GM23248 (cell line): ENCODE results near the gene METTL15. TPM values are rescaled to one million over a fixed set of nuclear protein-coding genes. Genes with fewer than 3 reads are reported as not detected.
"Not testable (repeated sequence)": the region's sequence is repeated elsewhere in the genome, so short reads cannot be mapped to it uniquely, and the experiment has no call there.

Source experiments
- DNase-seq: peaks from one replicate; pipeline ENCODE4 v3.0.0-alpha.2; 2015
- H2AFZ ChIP-seq: fragments of 200-600 bp; sonication (generic); 2 replicates; pipeline ENCODE4 v1.6.1; 2016; ENCODE audit warnings: antibody characterized with exemption
- H3F3A ChIP-seq: fragments of 200-600 bp; sonication (generic); 2 replicates; pipeline ENCODE4 v1.6.1; 2016; ENCODE audit warnings: mild to moderate bottlenecking, antibody characterized with exemption, mixed run types; ENCODE audit not compliant: insufficient read depth
- H3K27ac ChIP-seq: fragments of 200-600 bp; sonication (generic); 2 replicates; pipeline ENCODE4 v1.5.1; 2016; ENCODE audit warnings: mild to moderate bottlenecking
- H3K27me3 ChIP-seq: fragments of 200-600 bp; sonication (generic); replicated peaks from 2 replicates; pipeline ENCODE4 v1.6.1; 2016; ENCODE audit warnings: mild to moderate bottlenecking; ENCODE audit not compliant: insufficient read depth
- H3K36me3 ChIP-seq: fragments of 200-600 bp; sonication (generic); 2 replicates; pipeline ENCODE4 v1.6.1; 2016; ENCODE audit warnings: low read depth, mild to moderate bottlenecking
- H3K4me1 ChIP-seq: fragments of 200-600 bp; sonication (generic); 2 replicates; pipeline ENCODE4 v1.6.1; 2016; ENCODE audit warnings: mild to moderate bottlenecking; ENCODE audit not compliant: insufficient read depth
- H3K4me2 ChIP-seq: fragments of 200-600 bp; sonication (generic); one replicate; pipeline ENCODE4 v1.6.1; 2016; ENCODE audit warnings: mild to moderate bottlenecking; ENCODE audit not compliant: unreplicated experiment
- H3K4me3 ChIP-seq: fragments of 200-600 bp; sonication (generic); 2 replicates; pipeline ENCODE4 v1.5.1; 2016; ENCODE audit warnings: mild to moderate bottlenecking
- H3K79me2 ChIP-seq: fragments of 200-600 bp; sonication (generic); 2 replicates; pipeline ENCODE4 v1.6.1; 2016; ENCODE audit warnings: mild to moderate bottlenecking; ENCODE audit not compliant: insufficient read depth
- H3K9ac ChIP-seq: fragments of 200-600 bp; sonication (generic); 2 replicates; pipeline ENCODE4 v1.6.1; 2016; ENCODE audit warnings: mild to moderate bottlenecking
- H3K9me2 ChIP-seq: fragments of 200-600 bp; sonication (generic); 2 replicates; pipeline ENCODE4 v1.6.1; 2016; ENCODE audit warnings: mixed run types, mild to moderate bottlenecking, moderate library complexity; ENCODE audit not compliant: insufficient read depth
- H3K9me3 ChIP-seq: fragments of 200-600 bp; sonication (generic); one replicate; pipeline ENCODE4 v1.6.1; 2017; ENCODE audit warnings: low read depth
- H4K20me1 ChIP-seq: fragments of 200-600 bp; sonication (generic); 2 replicates; pipeline ENCODE4 v1.6.0; 2016; ENCODE audit not compliant: insufficient read depth
- EZH2 ChIP-seq: fragments of 200-600 bp; sonication (generic); IDR thresholded peaks from 2 replicates; pipeline ENCODE4 v1.6.1; 2018; ENCODE audit warnings: antibody characterized with exemption, mild to moderate bottlenecking; ENCODE audit not compliant: insufficient read depth, poor library complexity, severe bottlenecking
- EZH2phosphoT487 ChIP-seq: fragments of 200-600 bp; sonication (generic); IDR thresholded peaks from 2 replicates; pipeline ENCODE4 v1.6.1; 2018; ENCODE audit warnings: antibody characterized with exemption, moderate library complexity, mild to moderate bottlenecking, low read depth; ENCODE audit not compliant: insufficient read depth
- WGBS, 2 experiments: methylation state at CpG; one replicate each; pipeline ENCODE4 v1.1.6; 2015 to 2017; ENCODE audit warnings: low lambda C conversion rate in 2 of 2, low coverage in 1 of 2; ENCODE audit errors: missing lambda C conversion rate in 2 of 2; 5-methylcytosine and 5-hydroxymethylcytosine counted together
- in situ Hi-C: fragments of 300-500 bp; cut with MboI; formaldehyde crosslinking; loops from 2 replicates; pipeline ENCODE4 v1.15.0; 2020
- polyA plus RNA-seq: library from polyadenylated mRNA; unstranded; fragments of >200 nt; fragmentation: Nextera tagmentation; extraction: Ambion mirVana; gene quantifications from 2 replicates; pipeline ENCODE4 v1.2.1, GENCODE V29; 2016
- total RNA-seq: library from RNA; depleted of rRNA; stranded (reverse); fragments of >200 nt; shearing (Covaris generic); gene quantifications from 2 replicates; pipeline ENCODE4 v1.2.3, GENCODE V29; 2014

METTL15 gene
- total and polyA plus RNA-seq, 2 experiments from 2014 or later: 13.1 to 15.9 TPM

DNA sequence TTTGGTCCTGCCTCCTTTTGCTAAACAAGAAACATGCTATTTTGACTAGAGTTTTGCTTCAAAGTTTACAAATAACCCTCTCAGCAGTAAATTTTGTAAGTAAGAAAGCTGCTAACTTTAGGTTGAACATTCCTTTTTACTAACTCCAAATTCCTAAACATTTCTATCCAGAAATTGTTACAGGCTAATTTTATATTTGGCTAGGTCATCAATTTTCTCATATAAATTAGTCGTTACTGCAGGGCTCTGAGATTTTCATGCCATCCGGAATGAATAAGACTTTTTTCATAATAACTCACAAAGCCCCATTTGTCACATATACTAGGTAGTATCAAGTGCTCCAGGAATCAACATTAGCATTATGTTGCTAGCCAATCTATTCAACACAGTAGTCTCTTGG, 143.1 kb downstream of the METTL15 start:
- Histone ChIP-seq H3K36me3 (peaks cover 5% of the 10 kb centered on the region; the same call in 1 of the 2 replicates), H3K4me1 (no peaks in the 10 kb centered on the region), H3K9ac (no peak overlapping the region), H3K9me3 (no peaks in the 10 kb centered on the region), H3K4me2 (no peak overlapping the region), H3K9me2 (no peaks in the 10 kb centered on the region), H2AFZ (no peak overlapping the region), H3F3A (no peaks in the 10 kb centered on the region), H3K27ac (no peak overlapping the region), H3K4me3 (no peak overlapping the region), H3K27me3 (no peaks in the 10 kb centered on the region), H4K20me1 (no peaks in the 10 kb centered on the region), H3K79me2 (peaks cover 18% of the 10 kb centered on the region)
- 97 to 100% methylated on average over 2 of the region's 2 CpGs for WGBS, 2 experiments
- DNase-seq: no peak
- TF ChIP-seq EZH2: no peak
- TF ChIP-seq EZH2phosphoT487: no peak
- in situ Hi-C loops: no loop called here

DNA sequence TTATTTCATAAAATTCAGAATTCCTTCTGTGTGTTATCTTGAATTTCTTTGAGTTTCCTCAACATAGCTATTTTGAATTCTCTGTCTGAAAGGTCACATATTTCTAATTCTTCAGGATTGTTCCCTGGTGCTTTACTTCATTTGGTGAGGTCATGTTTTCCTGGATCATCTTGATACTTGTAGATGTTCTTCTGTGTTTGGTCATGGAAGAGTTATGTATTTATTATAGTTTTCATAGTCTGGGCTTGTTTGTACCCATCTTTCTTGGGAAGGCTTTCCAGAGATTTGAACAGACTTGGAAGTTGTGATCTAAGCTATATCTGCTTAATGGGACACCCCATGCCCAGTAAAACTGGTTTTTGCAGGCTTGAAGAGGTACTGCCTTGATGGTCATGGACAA, 149.6 kb downstream of the METTL15 start:
- peaks cover 12% of the 10 kb centered on the region for H3K79me2 ChIP-seq
- H3K4me2 ChIP-seq: no peak overlapping the region
- H3K4me3 ChIP-seq: no peak overlapping the region
- H3K9me3 ChIP-seq: no peaks in the 10 kb centered on the region
- H3K9me2 ChIP-seq: no peaks in the 10 kb centered on the region
- H4K20me1 ChIP-seq: no peaks in the 10 kb centered on the region
- in situ Hi-C loops: no loop called here
- H3K9ac ChIP-seq: no peak overlapping the region
- peak; percentile 19 for DNase-seq
- H2AFZ ChIP-seq: no peak overlapping the region
- no peaks in the 10 kb centered on the region for H3K27me3 ChIP-seq
- H3K36me3 ChIP-seq: no peaks in the 10 kb centered on the region
- no peaks in the 10 kb centered on the region for H3F3A ChIP-seq
- TF ChIP-seq EZH2 (no peak), EZH2phosphoT487 (no peak)
- H3K4me1 ChIP-seq: no peaks in the 10 kb centered on the region
- H3K27ac ChIP-seq: no peak overlapping the region

DNA sequence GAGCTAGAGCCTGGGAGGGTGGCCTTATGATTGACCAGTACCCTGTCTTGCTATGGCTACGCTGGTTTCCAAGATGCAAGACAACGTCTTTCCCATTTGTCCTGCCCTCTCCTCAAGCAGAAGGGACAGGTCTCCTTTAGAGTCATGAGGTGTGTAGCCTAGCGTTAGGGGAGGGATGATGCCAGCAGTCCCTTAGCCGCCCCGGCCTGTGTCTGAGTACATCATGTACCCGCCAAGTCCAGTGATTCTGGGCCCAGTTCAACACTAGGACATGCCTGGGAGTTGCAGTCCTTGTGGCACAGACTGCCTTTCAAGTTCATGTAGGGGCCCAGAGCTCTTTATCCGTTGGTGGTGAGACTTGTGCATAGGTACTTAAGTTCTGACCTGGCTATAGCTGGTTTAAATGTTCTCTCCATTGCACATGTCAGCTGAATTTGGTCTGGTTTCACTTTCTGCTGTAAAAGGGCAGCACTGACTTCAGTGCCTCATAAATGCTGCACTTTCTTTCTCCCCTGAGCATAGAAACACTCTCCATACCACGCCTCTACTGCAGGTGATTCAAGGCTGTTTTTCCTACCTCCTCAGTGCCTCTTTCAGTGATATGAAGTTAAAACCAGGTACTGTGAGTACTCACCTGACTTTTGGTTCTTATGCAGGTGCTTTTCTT, 151.1 kb downstream of the METTL15 start:
- Histone ChIP-seq H2AFZ (no peak overlapping the region), H3K9me2 (no peaks in the 10 kb centered on the region), H3K79me2 (peaks cover 12% of the 10 kb centered on the region), H3K4me1 (no peaks in the 10 kb centered on the region), H3K4me2 (no peak overlapping the region), H3K9me3 (no peaks in the 10 kb centered on the region), H3K27ac (no peak overlapping the region), H3K9ac (no peak overlapping the region), H3K36me3 (no peaks in the 10 kb centered on the region), H3F3A (no peaks in the 10 kb centered on the region), H3K27me3 (no peaks in the 10 kb centered on the region), H4K20me1 (no peaks in the 10 kb centered on the region), H3K4me3 (no peak overlapping the region)
- in situ Hi-C loops: no loop called here
- no peak for DNase-seq
- 84 to 87% methylated on average over 8 of the region's 8 CpGs for WGBS, 2 experiments
- TF ChIP-seq EZH2phosphoT487 (no peak), EZH2 (no peak)

DNA sequence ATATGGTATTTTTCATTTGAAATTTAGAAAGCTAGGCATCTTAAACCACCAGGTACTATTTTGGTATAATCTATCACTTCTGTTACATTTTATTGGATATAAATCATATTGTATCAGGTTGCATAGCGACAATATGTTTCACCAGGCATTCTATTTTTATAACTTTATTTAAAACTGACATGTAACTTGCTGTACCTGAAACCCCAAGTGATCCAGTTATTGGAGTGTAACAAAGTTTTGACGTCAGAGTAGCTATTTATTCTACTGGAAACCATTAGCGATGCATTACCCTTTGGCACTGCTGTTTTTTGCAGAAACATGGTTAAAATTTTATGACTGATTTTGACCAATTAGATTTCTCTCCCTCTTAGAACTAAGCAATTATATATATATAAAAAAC, 160.7 kb downstream of the METTL15 start:
- no peak for DNase-seq
- in situ Hi-C loops: no loop called here
- no peaks in the 10 kb centered on the region for H4K20me1 ChIP-seq
- H3K36me3 ChIP-seq: no peaks in the 10 kb centered on the region
- H3K27ac ChIP-seq: no peak overlapping the region
- no peak overlapping the region for H2AFZ ChIP-seq
- WGBS, 2 experiments: 86 to 89% methylated on average over 3 of the region's 3 CpGs
- no peak overlapping the region for H3K9ac ChIP-seq
- no peaks in the 10 kb centered on the region for H3K9me3 ChIP-seq
- no peak overlapping the region for H3K4me2 ChIP-seq
- H3K79me2 ChIP-seq: no peaks in the 10 kb centered on the region
- H3K27me3 ChIP-seq: no peaks in the 10 kb centered on the region
- no peak for TF ChIP-seq EZH2phosphoT487
- TF ChIP-seq EZH2: no peak
- H3K4me1 ChIP-seq: no peaks in the 10 kb centered on the region
- no peak overlapping the region for H3K4me3 ChIP-seq
- no peaks in the 10 kb centered on the region for H3F3A ChIP-seq
- H3K9me2 ChIP-seq: no peaks in the 10 kb centered on the region; the same call in 1 of the 2 replicates

DNA sequence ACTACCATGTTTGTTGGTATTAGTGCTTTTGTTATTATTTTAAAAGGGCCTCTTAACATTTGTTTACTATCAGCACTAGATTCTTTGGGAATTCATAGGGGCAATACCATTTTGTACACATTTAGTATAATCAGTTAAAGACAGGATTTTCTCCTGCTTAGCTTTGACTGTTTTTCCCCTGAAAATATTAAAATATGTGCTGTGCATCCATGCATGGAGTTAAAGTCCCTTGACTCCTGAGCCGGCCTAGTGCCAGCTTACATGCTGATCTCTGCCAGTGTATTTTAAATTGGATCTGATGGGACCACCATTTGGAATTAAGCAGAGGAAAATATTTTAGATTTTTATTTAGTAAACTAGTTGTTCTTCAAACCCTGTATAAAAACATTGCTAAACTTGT, 161.4 kb downstream of the METTL15 start:
- Histone ChIP-seq H4K20me1 (no peaks in the 10 kb centered on the region), H3K9me2 (no peaks in the 10 kb centered on the region; the same call in 1 of the 2 replicates), H3K4me3 (no peak overlapping the region), H3K27ac (no peak overlapping the region), H2AFZ (no peak overlapping the region), H3K4me1 (no peaks in the 10 kb centered on the region), H3K4me2 (no peak overlapping the region), H3K9ac (no peak overlapping the region), H3K79me2 (no peaks in the 10 kb centered on the region), H3K27me3 (no peaks in the 10 kb centered on the region), H3F3A (no peaks in the 10 kb centered on the region), H3K36me3 (no peaks in the 10 kb centered on the region), H3K9me3 (no peaks in the 10 kb centered on the region)
- WGBS, 2 experiments: 69 to 86% methylated on average over 1 of the region's 1 CpG
- in situ Hi-C loops: no loop called here
- no peak for DNase-seq
- TF ChIP-seq EZH2phosphoT487 (no peak), EZH2 (no peak)

GRCh38 chr11:28272247-28272646, 164.1 kb downstream of the METTL15 start:
- H3F3A ChIP-seq, in situ Hi-C loops, H3K79me2 ChIP-seq, H3K9me2 ChIP-seq, H3K27ac ChIP-seq, H3K4me3 ChIP-seq, H4K20me1 ChIP-seq, H3K4me2 ChIP-seq, H3K9me3 ChIP-seq, H3K36me3 ChIP-seq, H3K4me1 ChIP-seq, H3K27me3 ChIP-seq, DNase-seq, H3K9ac ChIP-seq, H2AFZ ChIP-seq: not testable (repeated sequence)
- 95 to 100% methylated on average over 2 of the region's 2 CpGs for WGBS, 2 experiments
